ENCODE results near the gene ZEB2. TPM values are rescaled to one million over a fixed set of nuclear protein-coding genes. Genes with fewer than 3 reads are reported as not detected.

ZEB2 gene
- total and polyA plus RNA-seq, 10 of the 15 experiments (the other 5 are each of a cell fraction or from before 2014, with no cell fraction given), result 0.14 to 3.2 (median 0.84) TPM

GRCh38 chr2:144480285-144480684, 39.6 kb downstream of the ZEB2 start (continued):
- TF ChIP-seq EP300 (IDR thresholded peaks at IDR 0.05; ENCODE audit: borderline replicate concordance in 1 of 2, control insufficient read depth in 1 of 2, low read depth in 2 of 2, low read length in 2 of 2) (no peak), POLR2A (IDR thresholded peaks at IDR 0.05; ENCODE audit: low read depth, low read length) (no peak), ATF2 (IDR thresholded peaks at IDR 0.05; ENCODE audit: low read length) (no peak), CBFB (IDR thresholded peaks at IDR 0.05; ENCODE audit: low read depth) (no peak), PAX8 (IDR thresholded peaks at IDR 0.05) (no peak), NR2F1 (conservative IDR thresholded peaks at IDR 0.05) (no peak), ATF3 (IDR thresholded peaks at IDR 0.05; ENCODE audit: borderline replicate concordance, extremely low read depth, low read depth, low read length) (no peak)

GRCh38 chr2:144479659-144480058, 40.3 kb downstream of the ZEB2 start:
- H3K36me3 ChIP-seq (ENCODE audit: control insufficient read depth in 2 of 2, insufficient read depth in 2 of 2, low read length in 1 of 2), result no peaks in the 10 kb centered on the region
- H4K20me1 ChIP-seq (ENCODE audit: control insufficient read depth, insufficient read depth), result no peaks in the 10 kb centered on the region
- no peak overlapping the region for H3K4me3 ChIP-seq
- H3K27me3 ChIP-seq (replicated peaks in 1 of 2; ENCODE audit: control insufficient read depth in 2 of 2, insufficient read depth in 2 of 2, low read length in 1 of 2), result peaks cover 0 to 2% of the 10 kb centered on the region in 2 experiments; a peak in 1 of 4 replicates
- CTCF ChIA-PET, result interaction anchor here (1.7 kb wide), 1 partner anchor 13 kb away, joined by 3 read pairs; no protein-coding TSS in a partner anchor
- DNase-seq (ENCODE audit: low read depth, low spot score), result no peak
- H3K4me2 ChIP-seq (ENCODE audit: control insufficient read depth, insufficient read depth), result no peak overlapping the region
- 21% methylated on average over 8 of the region's 8 CpGs for WGBS (ENCODE audit: insufficient coverage, insufficient replicate concordance, low lambda C conversion rate, missing lambda C conversion rate)
- no peak for TF ChIP-seq NFXL1 (IDR thresholded peaks at IDR 0.05; ENCODE audit: borderline replicate concordance)
- ATAC-seq, result no peak
- no peak overlapping the region for H2AFZ ChIP-seq (ENCODE audit: control insufficient read depth, low read depth, low read length)
- POLR2A ChIA-PET, result no interaction called here
- FAIRE-seq, result no peak
- SMC1A ChIA-PET (ENCODE audit: uncharacterized antibody, unreplicated experiment), result interaction anchor here (0.8 to 1.5 kb wide), 3 partner anchors 9 to 11 kb away, joined by 3 to 4 read pairs (median 3); no protein-coding TSS in a partner anchor
- in situ Hi-C loops (cut with MboI), result no loop called here
- no TSS peak for BruUV-seq (replicated peaks)
- H3K79me2 ChIP-seq (ENCODE audit: control insufficient read depth, insufficient read depth, low read length), result no peaks in the 10 kb centered on the region
- no peak overlapping the region for H3K9ac ChIP-seq (ENCODE audit: control insufficient read depth, insufficient read depth, low read length)
- intact Hi-C loops (cut with micrococcal nuclease; ENCODE audit: unreplicated experiment), result no loop called here
- H3K27ac ChIP-seq (ENCODE audit: control insufficient read depth, insufficient read depth), result no peak overlapping the region
- H3K4me1 ChIP-seq (ENCODE audit: control insufficient read depth, insufficient read depth, low read length), result no peaks in the 10 kb centered on the region
- H3K9me3 ChIP-seq (replicated peaks; ENCODE audit: control insufficient read depth, insufficient read depth, low read length), result no peaks in the 10 kb centered on the region
- RAD21 ChIA-PET (ENCODE audit: unreplicated experiment), result no interaction called here

All from GM12878 (cell line).